HG03139 (cell line): ENCODE measurements around the gene PRKAR1B.
A peak's percentile ranks its signal among the peaks of the same experiment; 100 is the strongest.

Experiments
- ATAC-seq: cut with Tn5 transposase; IDR thresholded peaks from one replicate; pipeline ENCODE4 v1.9.1; 2021; ENCODE audit not compliant: unreplicated experiment

The PRKAR1B gene

GRCh38 chr7:727104-727805 lies at the start of gene PRKAR1B:
TSS of gene PRKAR1B (minus strand) at chr7:727281. CDS start at chr7:711505, 15,776 bp downstream.
- ATAC-seq, result peak; percentile 35

GRCh38 chr7:776381-776780 lies 49.3 kb upstream of the PRKAR1B start:
- ATAC-seq, result no peak

DNA sequence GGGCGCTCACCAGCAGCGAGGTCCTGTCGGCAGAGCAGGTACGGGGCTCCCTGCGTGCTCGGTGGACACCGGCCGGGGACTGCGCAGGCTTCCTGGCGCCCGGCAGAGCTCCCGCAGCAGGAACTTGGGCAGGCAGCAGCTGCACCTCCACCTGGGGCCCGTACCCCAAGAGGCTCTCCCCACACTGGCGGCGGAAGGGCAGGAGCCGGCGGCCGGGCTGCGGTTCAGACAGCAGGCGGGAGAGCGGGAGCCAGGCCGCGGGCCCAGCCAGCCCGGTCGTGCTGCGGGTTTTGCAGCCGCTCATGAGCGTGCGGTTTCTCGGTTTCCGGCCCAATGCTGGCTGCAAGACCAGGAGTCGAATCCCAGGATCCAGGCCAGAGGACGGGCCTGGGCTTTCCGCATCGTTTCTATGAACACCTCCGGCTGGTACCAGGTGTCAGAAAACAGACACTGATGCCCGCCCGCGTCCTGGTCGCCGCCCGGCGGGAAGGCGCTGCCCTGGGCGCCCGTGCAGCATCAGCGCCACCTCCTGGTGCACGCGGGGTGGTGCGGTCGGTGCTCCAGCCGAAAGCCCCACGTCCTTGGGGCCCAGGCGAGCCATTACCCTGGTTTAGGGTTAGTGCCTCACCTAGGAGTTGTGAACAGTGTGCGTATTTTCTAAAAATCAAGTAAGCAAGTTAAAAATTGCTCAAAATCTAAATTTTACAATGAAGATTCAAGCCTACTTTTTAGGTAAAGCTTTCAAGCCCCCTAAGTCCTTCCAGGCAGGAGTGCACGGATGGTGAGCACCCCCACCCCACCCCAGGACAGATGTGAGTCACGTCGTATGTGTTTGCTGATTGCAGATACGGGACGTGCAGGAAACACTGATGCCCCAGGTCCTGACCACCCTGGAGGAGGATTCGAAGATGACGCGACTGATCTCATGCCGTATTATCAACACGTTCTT lies 47.4 kb upstream of the PRKAR1B start:
- no peak for ATAC-seq

GRCh38 chr7:773622-773915 lies 46.5 kb upstream of the PRKAR1B start:
- no peak for ATAC-seq

DNA sequence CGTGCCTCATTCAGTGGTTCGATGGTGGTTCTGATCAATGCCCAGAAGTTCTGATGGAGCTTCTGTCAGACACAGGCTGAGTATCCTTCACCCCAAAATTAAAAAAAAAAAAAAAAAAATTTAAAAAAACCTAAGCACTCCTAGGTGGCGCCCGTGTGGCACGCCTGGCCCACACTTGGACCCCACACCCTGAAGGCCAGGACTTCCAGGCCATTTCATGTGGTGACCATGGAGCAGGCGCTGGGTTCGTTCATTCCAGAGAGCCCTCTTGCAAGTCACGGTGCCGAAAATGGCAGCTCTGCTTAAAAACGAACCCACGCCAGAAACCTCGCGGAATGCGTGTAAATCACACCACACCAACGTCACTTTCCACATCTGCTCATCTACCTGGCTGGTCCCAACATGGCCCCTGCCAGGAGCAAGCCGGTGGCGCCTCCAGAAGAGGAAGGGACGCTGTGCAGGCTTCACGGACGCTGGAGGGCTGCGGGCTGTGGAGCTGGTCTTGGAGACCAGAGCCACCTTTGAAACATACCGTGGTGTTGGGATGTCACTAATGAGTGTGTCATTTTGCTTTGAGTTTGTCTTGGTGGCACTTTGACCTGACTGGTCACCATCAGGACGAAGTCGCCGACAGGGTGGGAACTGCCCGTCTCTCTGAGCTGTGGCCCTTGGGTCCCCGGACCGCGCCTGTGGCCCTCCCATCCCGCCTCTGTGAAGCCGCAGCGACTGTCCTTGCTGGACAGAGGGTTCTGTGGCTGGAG lies 46.0 kb upstream of the PRKAR1B start:
- no peak for ATAC-seq

DNA sequence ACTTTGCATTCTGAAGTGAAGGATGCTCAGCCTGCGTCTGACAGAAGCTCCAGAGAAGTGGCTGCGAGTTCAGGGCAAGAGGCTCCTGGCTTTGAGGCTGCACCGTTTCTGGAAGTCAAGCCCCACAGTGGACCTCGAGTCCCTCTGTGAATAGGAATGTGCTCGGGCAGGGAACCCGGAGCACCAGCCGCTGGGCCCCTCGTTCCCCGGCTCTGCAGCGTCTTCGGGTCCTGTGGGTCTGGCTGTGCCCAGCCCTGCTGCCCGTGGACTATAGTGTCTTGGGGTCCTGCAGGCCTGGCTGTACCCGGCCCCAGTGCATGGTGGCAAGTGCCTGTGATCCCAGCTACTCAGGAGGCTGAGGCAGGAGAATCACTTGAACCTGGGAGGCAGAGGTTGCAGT lies 45.3 kb upstream of the PRKAR1B start:
- ATAC-seq, result no peak

DNA sequence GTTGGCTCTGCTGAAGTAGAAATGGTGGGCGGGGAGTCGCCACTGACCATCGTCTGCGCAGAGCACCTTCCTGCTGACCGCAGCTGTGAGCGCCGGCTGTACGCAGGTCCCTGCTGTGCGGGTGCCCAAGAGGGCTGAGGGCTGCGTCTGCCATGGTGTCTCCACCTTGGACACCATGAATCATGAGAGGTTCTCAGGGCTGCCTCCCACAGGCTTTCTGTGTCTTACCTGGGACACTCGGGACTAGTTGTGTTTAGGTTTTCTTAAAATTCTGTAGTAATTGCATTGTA lies 44.9 kb upstream of the PRKAR1B start:
- ATAC-seq, result no peak

DNA sequence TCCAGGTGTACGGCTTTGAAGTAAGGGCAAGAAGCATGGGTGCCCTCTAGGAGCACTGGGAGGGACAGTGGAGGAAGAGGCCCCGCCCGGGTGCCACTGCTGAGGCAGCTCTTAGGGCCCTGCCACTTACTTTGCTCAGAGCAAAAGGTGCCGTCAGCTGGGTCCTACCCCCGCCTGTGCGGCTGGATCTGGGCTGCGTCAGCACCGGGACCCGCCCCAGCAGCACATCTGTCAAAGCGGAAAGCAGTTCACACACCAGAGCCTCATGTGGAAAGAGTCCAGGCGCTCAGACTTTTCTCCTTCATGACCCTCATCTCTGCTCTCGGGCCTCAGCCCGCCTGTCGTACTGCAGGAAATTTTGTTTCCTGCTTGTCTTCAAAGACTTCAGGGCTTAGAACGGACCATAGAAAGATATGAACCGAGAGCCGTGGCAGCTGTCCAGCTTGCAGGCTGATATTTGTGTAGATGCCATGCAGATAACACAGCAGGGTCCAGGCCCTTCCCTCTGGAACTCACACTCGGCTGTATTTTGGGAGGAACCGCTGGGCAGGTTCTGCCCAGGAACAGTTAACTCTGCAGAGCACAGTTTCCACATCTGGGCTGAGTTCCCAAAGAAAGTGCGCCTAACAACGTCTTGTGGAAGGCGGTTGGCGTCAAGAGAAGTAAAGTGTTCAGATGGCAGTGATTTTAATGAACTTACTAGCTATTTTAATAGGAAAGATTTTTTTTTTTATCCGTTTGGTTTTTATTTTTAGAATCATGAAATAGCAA lies 44.3 kb upstream of the PRKAR1B start:
- no peak for ATAC-seq

- ATAC-seq, result no peak
Measured at GRCh38 chr7:770741-771166, 43.7 kb upstream of the PRKAR1B start.

GRCh38 chr7:770336-770735 lies 43.3 kb upstream of the PRKAR1B start:
- ATAC-seq, result no peak

DNA sequence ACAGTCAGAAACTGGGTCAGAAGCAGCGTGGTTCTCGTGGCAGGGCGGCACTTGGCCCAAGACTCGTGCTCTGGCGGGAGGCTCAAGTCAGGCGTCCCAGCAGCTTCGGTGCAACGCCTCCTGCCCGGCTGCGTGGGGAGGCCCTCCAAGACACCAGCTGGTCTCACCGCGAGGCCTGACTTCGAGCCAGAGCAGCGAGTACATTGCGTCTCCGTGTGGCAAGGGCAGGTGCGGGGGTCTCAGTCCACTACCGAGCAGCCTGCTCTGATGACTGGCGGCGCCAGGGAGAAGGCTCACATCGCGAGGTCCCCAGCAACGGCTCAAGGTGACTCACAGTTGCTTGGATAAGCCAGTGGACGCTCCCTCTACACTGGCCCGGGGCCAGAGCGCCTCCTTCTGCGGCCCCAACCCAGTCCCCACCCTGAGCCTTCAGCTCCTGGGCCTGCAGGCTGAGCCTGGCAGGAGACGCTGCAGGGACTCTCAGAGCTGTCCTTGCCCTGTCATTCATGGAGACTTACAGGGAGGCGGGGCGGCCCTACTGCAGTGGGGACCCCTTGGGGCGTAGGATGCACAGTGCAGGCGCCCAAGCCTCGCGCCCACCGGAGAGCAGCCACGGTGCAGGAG lies 41.9 kb upstream of the PRKAR1B start:
- ATAC-seq, result no peak

- ATAC-seq, result no peak
Measured at GRCh38 chr7:767941-768731, 41.1 kb upstream of the PRKAR1B start.

DNA sequence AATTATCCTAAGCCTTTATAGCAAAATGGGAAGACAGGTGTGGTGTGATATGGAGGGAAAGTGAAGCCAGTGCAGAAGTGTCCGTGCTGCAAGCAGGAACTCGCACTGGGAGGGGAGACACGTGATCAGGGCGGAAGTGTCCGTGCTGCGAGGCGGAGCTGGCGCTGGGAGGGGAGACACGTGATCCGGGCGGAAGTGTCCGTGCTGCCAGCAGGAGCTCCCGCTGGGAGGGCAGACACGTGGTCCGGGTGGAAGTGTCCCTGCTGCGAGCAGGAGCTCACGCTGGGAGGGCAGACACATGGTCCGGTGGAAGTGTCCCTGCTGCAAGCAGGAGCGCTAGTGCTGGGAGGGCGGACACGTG lies 40.5 kb upstream of the PRKAR1B start:
- no peak for ATAC-seq

DNA sequence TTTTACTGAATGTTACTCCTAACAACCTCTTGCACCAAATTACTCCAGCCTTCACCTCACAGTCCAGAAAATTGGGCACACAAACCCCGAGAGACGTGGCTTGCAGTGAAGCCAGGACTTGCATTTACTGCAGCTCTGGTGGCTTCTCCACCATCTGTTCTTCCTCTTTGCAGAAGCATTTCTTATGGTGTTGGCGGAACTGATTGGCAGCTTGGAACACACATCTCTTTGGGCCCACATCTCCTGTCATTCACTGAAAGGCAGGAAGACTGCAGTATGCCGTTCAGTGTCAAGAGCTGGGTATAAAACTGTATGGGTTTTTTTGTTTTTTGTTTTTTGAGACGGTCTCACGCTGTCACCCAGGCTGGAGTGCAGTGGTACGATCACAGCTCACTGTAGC lies 38.3 kb upstream of the PRKAR1B start:
- ATAC-seq, result no peak

- ATAC-seq, result no peak
Measured at GRCh38 chr7:763762-764161, 36.7 kb upstream of the PRKAR1B start.

DNA sequence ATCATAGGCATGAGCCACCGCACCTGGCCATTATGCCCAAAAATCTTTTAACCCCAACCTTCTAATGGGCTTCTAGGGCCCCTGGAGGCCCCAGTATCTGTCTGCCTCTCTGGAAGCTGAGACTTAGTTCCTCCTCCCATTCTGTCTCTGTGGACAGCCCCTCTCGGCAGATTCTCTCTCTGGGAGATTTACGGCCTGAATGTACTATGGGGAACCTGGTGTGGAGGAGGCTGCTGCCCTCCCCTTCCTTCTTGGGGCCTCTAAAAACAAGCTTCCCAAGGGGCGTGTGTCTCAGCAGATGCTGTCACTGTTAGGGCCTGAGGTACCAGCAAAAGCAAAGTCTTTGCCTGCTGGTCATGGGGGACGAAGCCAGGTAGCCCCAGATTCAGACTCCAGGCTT lies 35.8 kb upstream of the PRKAR1B start:
- ATAC-seq, result no peak

DNA sequence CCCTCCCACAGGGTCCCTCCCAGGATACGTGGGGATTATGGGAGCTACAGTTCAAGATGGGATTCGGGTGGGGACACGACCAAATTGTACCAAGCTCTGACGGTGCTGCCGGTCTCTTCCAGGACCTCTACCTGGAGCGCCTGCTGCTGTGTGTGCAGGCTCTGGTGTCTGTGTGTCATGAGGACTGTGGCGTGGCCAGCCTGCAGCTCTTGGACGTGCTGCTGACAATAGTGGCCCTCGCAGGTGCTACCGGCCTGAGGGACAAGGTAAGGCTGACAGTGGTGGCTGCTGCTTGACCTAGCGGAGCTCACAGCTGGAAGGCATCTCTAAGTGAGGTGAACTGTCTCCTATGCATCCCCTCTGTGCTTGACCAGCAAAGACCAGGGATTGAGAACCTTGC lies 34.5 kb upstream of the PRKAR1B start:
- ATAC-seq, result no peak

- no peak for ATAC-seq
Measured at GRCh38 chr7:761101-761500, 34.0 kb upstream of the PRKAR1B start.

DNA sequence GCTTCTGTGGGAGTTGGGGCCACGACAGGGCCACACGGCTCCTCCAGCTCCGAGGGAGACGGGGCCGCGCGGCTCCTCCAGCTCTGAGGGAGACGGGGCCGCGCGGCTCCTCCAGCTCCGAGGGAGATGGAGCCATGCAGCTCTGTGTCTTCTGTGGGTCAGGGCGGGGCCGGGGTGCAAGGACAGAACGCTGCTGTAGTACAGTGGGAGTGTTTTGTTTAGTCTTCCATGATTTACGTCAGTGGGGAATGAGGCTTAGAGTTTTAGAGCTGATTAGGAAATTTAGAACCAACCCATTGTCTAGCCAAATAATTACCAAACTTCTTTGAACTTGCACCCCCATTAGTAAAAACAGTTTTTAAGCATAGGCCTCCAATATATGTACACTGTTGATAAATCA lies 32.9 kb upstream of the PRKAR1B start:
- no peak for ATAC-seq

DNA sequence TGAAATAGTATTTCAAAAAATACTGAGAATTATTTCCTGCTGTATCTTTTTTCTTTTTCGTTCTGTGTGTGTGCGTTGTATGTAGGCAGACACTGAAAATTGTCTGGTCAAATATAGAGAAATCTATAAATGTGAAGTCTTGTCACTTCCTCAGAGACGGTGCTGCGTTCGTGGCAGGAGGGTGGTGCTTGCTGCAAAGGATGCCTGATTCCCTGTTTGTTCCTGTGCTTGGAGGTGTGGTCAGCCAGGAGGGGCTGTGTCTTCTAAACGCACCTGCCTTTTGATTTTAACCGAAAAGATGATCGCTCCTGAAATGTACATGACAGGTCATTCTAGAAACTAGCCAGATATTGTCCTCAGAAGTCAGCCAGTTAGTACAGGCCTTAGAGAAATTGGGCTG lies 32.5 kb upstream of the PRKAR1B start:
- no peak for ATAC-seq
